Adrenal gland (tissue), 12 donors: Measurements from ENCODE around the gene APOA5. TPM values are rescaled to one million over a fixed set of nuclear protein-coding genes. Genes with fewer than 3 reads are reported as not detected.
"Not testable (repeated sequence)": the region's sequence is repeated elsewhere in the genome, so short reads cannot be mapped to it uniquely, and the experiment has no call there.

Source experiments
- DNase-seq, 7 donors: peaks; one replicate each; pipeline ENCODE4 v3.0.0-alpha.2; 2019 to 2020
- H3K27ac ChIP-seq, 5 donors: fragments of 200-600 bp; sonication (generic) in 4 of 5; 1 replicate in 3 of 5; 2 replicates in 2 of 5; pipeline versions ENCODE4 v1.5.1 to v1.8.0; 2016 to 2020; ENCODE audit warnings: mild to moderate bottlenecking in 1 of 5
- H3K27me3 ChIP-seq: fragments of 200-600 bp; 2 replicates; pipeline ENCODE4 v1.8.0; 2021
- H3K36me3 ChIP-seq, 2 donors: fragments of 200-600 bp; replicated peaks in 1 of 2; 1 replicate in 1 of 2; 2 replicates in 1 of 2; pipeline versions ENCODE4 v1.5.1 to v1.8.0; 2018 to 2022
- H3K4me1 ChIP-seq, 2 donors: fragments of 200-600 bp; replicated peaks in 1 of 2; 1 replicate in 1 of 2; 2 replicates in 1 of 2; pipeline versions ENCODE4 v1.5.1 to v1.8.0; 2018 to 2021
- H3K4me3 ChIP-seq, 4 donors: fragments of 200-600 bp; sonication (generic) in 3 of 4; one replicate each; pipeline ENCODE4 v1.5.1; 2016 to 2018
- H3K9me3 ChIP-seq, 3 donors: fragments of 200-600 bp; sonication (generic) in 1 of 3; replicated peaks in 1 of 3; 1 replicate in 2 of 3; 2 replicates in 1 of 3; pipeline versions ENCODE4 v1.5.1 to v1.8.0; 2016 to 2021
- CTCF ChIP-seq, 6 experiments: fragments of 450-650 bp in 4 of 6; fragments of 200-600 bp in 2 of 6; sonication (generic) in 1 of 6; IDR thresholded peaks; 1 replicate in 5 of 6; 2 replicates in 1 of 6; pipeline versions ENCODE4 v1.5.1 to v1.8.0; 2016 to 2021; ENCODE audit warnings: antibody characterized with exemption in 6 of 6, mild to moderate bottlenecking in 2 of 6, moderate library complexity in 1 of 6
- POLR2A ChIP-seq, 2 donors: fragments of 450-650 bp; IDR thresholded peaks; one replicate each; pipeline ENCODE4 v1.6.1; 2017; ENCODE audit warnings: antibody characterized with exemption in 2 of 2, mild to moderate bottlenecking in 2 of 2, moderate library complexity in 1 of 2
- WGBS, 4 donors: extraction: QIAGEN DNeasy Blood & Tissue Kit in 2 of 4; methylation state at CpG; one replicate each; pipeline versions ENCODE4 v1.1.5 to v1.1.7; 2013 to 2017; 5-methylcytosine and 5-hydroxymethylcytosine counted together
- intact Hi-C, 2 donors: fragments of 100-400 bp; cut with DNase I; formaldehyde crosslinking; loops; one replicate each; pipeline versions ENCODE4 v1.14.1 to v1.15.0; 2022 to 2023
- polyA plus RNA-seq, 3 donors: library from polyadenylated mRNA; stranded (reverse); fragments of 200-250 nt in 2 of 3; fragments of 350-450 nt in 1 of 3; fragmentation: Illumina TruSeq in 1 of 3; extraction: RNeasy Lipid Tissue Mini Kit (QIAGEN cat#74804) in 1 of 3; gene quantifications; one replicate each; pipeline ENCODE4 v1.2.3, GENCODE V29; 2013 to 2014
- total RNA-seq, 9 donors: library from RNA; depleted of rRNA in 4 of 9; stranded (reverse); fragments of >200 nt in 4 of 9; fragments of 120-200 nt in 1 of 9; fragmentation: NEBNext Ultra II Directional in 1 of 9; extraction: Animal tissue kit (Norgen Biotek cat#: 25700) in 1 of 9; gene quantifications; one replicate each; pipeline versions ENCODE4 v1.1.0 to v1.2.4, GENCODE V29; 2013 to 2023
- donor health status: healthy with polysubstance abuse.
- donor health status: Bipolar disorder and iron deficiency.
- donor health status: DM: yes; HTN: yes; CAD: no.
- donor health status: DM: no; HTN: no; CAD: no.
- donor health status: DM: no; HTN: no; CAD: no.
- donor health status: DM: yes; HTN: yes; CAD: no.

The APOA5 gene
- total and polyA plus RNA-seq, 12 donors: 0.11 to 0.54 (median 0.11) TPM; not detected in 9

GRCh38 chr11:116807601-116808261 lies 16.1 kb upstream of the APOA5 start:
- Histone ChIP-seq H3K4me1 (no peaks in the 10 kb centered on the region), H3K9me3 (no peaks in the 10 kb centered on the region), H3K27me3 (no peaks in the 10 kb centered on the region), H3K27ac (no peak overlapping the region), H3K4me3 (no peak overlapping the region), H3K36me3 (no peaks in the 10 kb centered on the region)
- 86 to 90% (median 89%) methylated on average over 6 of the region's 6 CpGs for WGBS, 4 donors
- TF ChIP-seq POLR2A (IDR thresholded peaks at IDR 0.05): no peak
- TF ChIP-seq CTCF (IDR thresholded peaks at IDR 0.05): no peak
- DNase-seq: no peak
- intact Hi-C loops: no loop called here

- WGBS, 4 donors: 53 to 70% (median 67%) methylated on average over 3 of the region's 3 CpGs
These were observed 12.3 kb upstream of the APOA5 start for GRCh38 chr11:116804001-116804400.

GRCh38 chr11:116801662-116802061 lies 10.0 kb upstream of the APOA5 start:
- H3K36me3 ChIP-seq, DNase-seq, H3K4me1 ChIP-seq, H3K27ac ChIP-seq, H3K4me3 ChIP-seq, H3K27me3 ChIP-seq, intact Hi-C loops, H3K9me3 ChIP-seq: not testable (repeated sequence)

More at GRCh38 chr11:116804001-116804400, 12.3 kb upstream of the APOA5 start:
- Histone ChIP-seq H3K9me3 (no peaks in the 10 kb centered on the region), H3K27ac (no peak overlapping the region), H3K27me3 (peaks cover 6% of the 10 kb centered on the region), H3K36me3 (no peaks in the 10 kb centered on the region), H3K4me3 (no peak overlapping the region), H3K4me1 (no peaks in the 10 kb centered on the region)
- intact Hi-C loops: no loop called here
- DNase-seq: no peak
- no peak for TF ChIP-seq POLR2A (IDR thresholded peaks at IDR 0.05)
- no peak for TF ChIP-seq CTCF (IDR thresholded peaks at IDR 0.05)

- H3K4me3 ChIP-seq: no peak overlapping the region
- H3K27me3 ChIP-seq: peaks cover 6% of the 10 kb centered on the region
- no peak for DNase-seq
- H3K36me3 ChIP-seq: no peaks in the 10 kb centered on the region
- intact Hi-C loops: no loop called here
- 85 to 98% (median 95%) methylated on average over 2 of the region's 2 CpGs for WGBS, 4 donors
- no peak overlapping the region for H3K27ac ChIP-seq
- no peak for TF ChIP-seq POLR2A (IDR thresholded peaks at IDR 0.05)
- TF ChIP-seq CTCF (IDR thresholded peaks at IDR 0.05): no peak
- no peaks in the 10 kb centered on the region for H3K9me3 ChIP-seq
- no peaks in the 10 kb centered on the region for H3K4me1 ChIP-seq
These were observed 8.9 kb upstream of the APOA5 start for GRCh38 chr11:116800610-116801009.

GRCh38 chr11:116798368-116798767 lies 6.7 kb upstream of the APOA5 start:
- intact Hi-C loops: loop anchor here in 1 of 2 donors (10.0 kb wide), 1 partner anchor 306 kb away; no protein-coding TSS in a partner anchor
- no peaks in the 10 kb centered on the region for H3K9me3 ChIP-seq
- H3K27ac ChIP-seq: no peak overlapping the region
- 74 to 84% (median 82%) methylated on average over 5 of the region's 5 CpGs for WGBS, 4 donors
- TF ChIP-seq POLR2A (IDR thresholded peaks at IDR 0.05): no peak
- TF ChIP-seq CTCF (IDR thresholded peaks at IDR 0.05): no peak
- no peaks in the 10 kb centered on the region for H3K36me3 ChIP-seq
- H3K4me3 ChIP-seq: no peak overlapping the region
- no peaks in the 10 kb centered on the region for H3K4me1 ChIP-seq
- DNase-seq: no peak
- peaks cover 6% of the 10 kb centered on the region for H3K27me3 ChIP-seq
